Psoas muscle (tissue), 8 donors: Measurements from ENCODE around the gene FRS2. TPM values are rescaled to one million over a fixed set of nuclear protein-coding genes. Genes with fewer than 3 reads are reported as not detected.
A peak's percentile ranks its signal among the peaks of the same experiment; 100 is the strongest.

Experiments used
- ATAC-seq, 4 donors: fragments of 200-7000 bp; cut with Tn5 transposase; one replicate each; pipeline ENCODE4 v1.9.1; 2020; ENCODE audit warnings: moderate library complexity in 3 of 4, mild to moderate bottlenecking in 2 of 4
- DNase-seq, 2 donors: peaks; one replicate each; pipeline ENCODE4 v3.0.0-alpha.2; 2020
- H3K27ac ChIP-seq: fragments of 200-600 bp; one replicate; pipeline ENCODE4 v1.8.0; 2022
- H3K27me3 ChIP-seq, 3 donors: fragments of 200-600 bp in 1 of 3; one replicate each; pipeline versions ENCODE4 v1.6.1 to v1.8.0; 2013 to 2022; ENCODE audit warnings: low read length in 2 of 3, mild to moderate bottlenecking in 2 of 3, moderate library complexity in 1 of 3; ENCODE audit not compliant: insufficient read depth in 3 of 3
- H3K36me3 ChIP-seq, 2 donors: fragments of 200-600 bp in 1 of 2; one replicate each; pipeline versions ENCODE4 v1.6.1 to v1.8.0; 2013 to 2022; ENCODE audit warnings: low read depth in 1 of 2, mild to moderate bottlenecking in 1 of 2, moderate library complexity in 1 of 2; ENCODE audit not compliant: insufficient read depth in 1 of 2
- H3K4me1 ChIP-seq: fragments of 200-600 bp; one replicate; pipeline ENCODE4 v1.8.0; 2022
- H3K4me3 ChIP-seq: fragments of 200-600 bp; one replicate; pipeline ENCODE4 v1.8.0; 2022; ENCODE audit warnings: mild to moderate bottlenecking
- H3K9me3 ChIP-seq: fragments of 200-600 bp; one replicate; pipeline ENCODE4 v1.8.0; 2022
- CTCF ChIP-seq: fragments of 200-600 bp; IDR thresholded peaks from one replicate; pipeline ENCODE4 v1.8.0; 2022; ENCODE audit warnings: antibody characterized with exemption
- WGBS, 3 donors: extraction: QIAGEN DNeasy Blood & Tissue Kit; methylation state at CpG; one replicate each; pipeline versions ENCODE4 v1.1.6 to v1.1.7; 2013; 5-methylcytosine and 5-hydroxymethylcytosine counted together
- intact Hi-C, 2 donors: fragments of 100-400 bp; cut with DNase I; formaldehyde crosslinking; loops; one replicate each; pipeline versions ENCODE4 v1.11.0 to v1.14.2; 2022
- polyA plus RNA-seq, 3 donors: library from polyadenylated mRNA; stranded (reverse); fragments of 200-250 nt; gene quantifications; one replicate each; pipeline ENCODE4 v1.2.3, GENCODE V29; 2013
- total RNA-seq, 4 donors: library from RNA; stranded (reverse); fragmentation: NEBNext Ultra II Directional in 2 of 4; extraction: Animal tissue kit (Norgen Biotek cat#: 25700) in 2 of 4; gene quantifications; one replicate each; pipeline versions ENCODE4 v1.2.1 to v1.2.4, GENCODE V29; 2021 to 2023
- donor health status: healthy with polysubstance abuse.
- donor health status: DM: no; HTN: no; CAD: no; lungs with moderate emphysema.
- donor health status: Bipolar disorder and iron deficiency.
- donor health status: healthy.
- donor health status: DM: yes; HTN: yes; CAD: no.
- donor health status: DM: no; HTN: no; CAD: no.
- donor health status: DM: no; HTN: no; CAD: no.
- donor health status: DM: yes; HTN: yes; CAD: no.

FRS2 gene
- total and polyA plus RNA-seq, 7 donors, result 3.6 to 18.9 (median 13.1) TPM

GRCh38 chr12:69566603-69567002 is 96.4 kb downstream of the FRS2 start:
- Histone ChIP-seq H3K4me3 (no peak overlapping the region), H3K27ac (no peak overlapping the region), H3K36me3 (peaks cover 0 to 58% of the 10 kb centered on the region in 2 donors), H3K4me1 (peaks cover 4% of the 10 kb centered on the region), H3K27me3 (no peaks in the 10 kb centered on the region), H3K9me3 (no peaks in the 10 kb centered on the region)
- no peak for TF ChIP-seq CTCF
- 81 to 91% (median 88%) methylated on average over 3 of the region's 3 CpGs for WGBS, 3 donors
- DNase-seq (no peak), ATAC-seq (no peak)
- intact Hi-C loops, result loop anchor here (5.0 kb wide), 1 partner anchor 149 kb away; no protein-coding TSS in a partner anchor

GRCh38 chr12:69569236-69569635 is 99.0 kb downstream of the FRS2 start:
- H3K4me3 ChIP-seq, result no peak overlapping the region
- peak overlapping the region; percentile 36 for H3K27ac ChIP-seq
- H3K27me3 ChIP-seq, result no peaks in the 10 kb centered on the region
- H3K36me3 ChIP-seq, result peaks cover 0 to 69% of the 10 kb centered on the region in 2 donors
- peaks cover 4% of the 10 kb centered on the region for H3K4me1 ChIP-seq
- no peaks in the 10 kb centered on the region for H3K9me3 ChIP-seq
- DNase-seq (no peak), ATAC-seq (peak; percentile 41 to 76 (median 54))
- TF ChIP-seq CTCF, result no peak
- 51 to 74% (median 67%) methylated on average over 4 of the region's 4 CpGs for WGBS, 3 donors
- intact Hi-C loops, result loop anchor here (5.0 kb wide), 1 partner anchor 152 kb away; no protein-coding TSS in a partner anchor

- WGBS, 3 donors, result 91 to 92% (median 92%) methylated on average over 10 of the region's 10 CpGs
- peaks cover 0 to 69% of the 10 kb centered on the region in 2 donors for H3K36me3 ChIP-seq
Observed at GRCh38 chr12:69570000-69570516, 99.9 kb downstream of the FRS2 start.

GRCh38 chr12:69570545-69571399 is 100.6 kb downstream of the FRS2 start:
- Histone ChIP-seq H3K9me3 (no peaks in the 10 kb centered on the region), H3K27me3 (no peaks in the 10 kb centered on the region), H3K27ac (peak overlapping the region; percentile 36), H3K4me3 (no peak overlapping the region), H3K36me3 (peaks cover 0 to 69% of the 10 kb centered on the region in 2 donors), H3K4me1 (peaks cover 4% of the 10 kb centered on the region)
- peak; percentile 83 for TF ChIP-seq CTCF
- no peak for DNase-seq
- ATAC-seq, result peak; percentile 69 to 90 (median 77)
- intact Hi-C loops, result loop anchor here (2.0 to 10.0 kb wide), 3 partner anchors 100 to 213 kb away; partner anchors contain the start of genes FRS2 (in 2 of the 2) and YEATS4 (in 2 of the 2)
- 49 to 57% (median 52%) methylated on average over 6 of the region's 6 CpGs for WGBS, 3 donors

More at GRCh38 chr12:69570000-69570516, 99.9 kb downstream of the FRS2 start:
- Histone ChIP-seq H3K4me1 (peaks cover 4% of the 10 kb centered on the region), H3K4me3 (no peak overlapping the region), H3K27me3 (no peaks in the 10 kb centered on the region), H3K27ac (peak overlapping the region; percentile 36), H3K9me3 (no peaks in the 10 kb centered on the region)
- ATAC-seq (no peak), DNase-seq (no peak)
- intact Hi-C loops, result loop anchor here (2.0 to 10.0 kb wide), 4 partner anchors 99 to 213 kb away; partner anchors contain the start of genes FRS2 (in 2 of the 2) and YEATS4 (in 2 of the 2)
- no peak for TF ChIP-seq CTCF
